B cell (primary cell): Measurements from ENCODE around the gene MARK4. TPM values are rescaled to one million over a fixed set of nuclear protein-coding genes. Genes with fewer than 3 reads are reported as not detected.

Source experiments
- ATAC-seq: fragments of 200-7000 bp; cut with Tn5 transposase; one replicate; pipeline ENCODE4 v1.10.0; 2021; ENCODE audit warnings: low read depth, mild to moderate bottlenecking, moderate number of reproducible peaks, moderate library complexity
- CTCF ChIA-PET: fragments of 350-600 bp; sonication (Branson Sonifier 250); formaldehyde crosslinking; loops from one replicate; lab custom pipeline; 2021; ENCODE audit warnings: antibody characterized with exemption, inconsistent platforms; lab: Charles Lee
- POLR2A ChIA-PET: fragments of 350-600 bp; sonication (Branson Sonifier 250); formaldehyde crosslinking; loops from one replicate; lab custom pipeline; 2021; ENCODE audit warnings: antibody characterized with exemption; lab: Charles Lee
- DNase-seq: peaks from one replicate; pipeline ENCODE4 v3.0.0; 2013
- H2AFZ ChIP-seq: 2 replicates; pipeline ENCODE4 v1.6.1; 2012; ENCODE audit warnings: mild to moderate bottlenecking, low read depth, low read length; ENCODE audit not compliant: insufficient read depth, poor library complexity, severe bottlenecking
- H3K27ac ChIP-seq, 2 donors: 1 replicate in 1 of 2; 2 replicates in 1 of 2; pipeline ENCODE4 v1.5.1; 2012 to 2013; ENCODE audit warnings: low read length in 2 of 2, mild to moderate bottlenecking in 2 of 2, moderate library complexity in 1 of 2
- H3K27me3 ChIP-seq, 4 experiments: fragments of 200-600 bp in 1 of 4; sonication (generic) in 1 of 4; replicated peaks in 1 of 4; 1 replicate in 2 of 4; 2 replicates in 2 of 4; pipeline versions ENCODE4 v1.6.1 to v1.7.0; 2013 to 2016; ENCODE audit warnings: low read length in 3 of 4, mild to moderate bottlenecking in 2 of 4, mixed read lengths in 1 of 4, moderate library complexity in 1 of 4; ENCODE audit not compliant: insufficient read depth in 4 of 4, control insufficient read depth in 3 of 4; ENCODE audit errors: control extremely low read depth in 1 of 4
- H3K36me3 ChIP-seq, 2 experiments: replicated peaks in 1 of 2; 1 replicate in 1 of 2; 2 replicates in 1 of 2; pipeline versions ENCODE4 v1.6.1 to v1.7.1; 2013; ENCODE audit warnings: low read length in 1 of 2; ENCODE audit not compliant: insufficient read depth in 2 of 2, control insufficient read depth in 1 of 2; ENCODE audit errors: control extremely low read depth in 1 of 2, extremely low read depth in 1 of 2
- H3K4me1 ChIP-seq, 2 donors: fragments of 200-600 bp in 1 of 2; sonication (generic) in 1 of 2; 1 replicate in 1 of 2; 2 replicates in 1 of 2; pipeline versions ENCODE4 v1.5.1 to v1.6.1; 2013 to 2017; ENCODE audit warnings: low read length in 2 of 2; ENCODE audit not compliant: control insufficient read depth in 2 of 2, insufficient read depth in 2 of 2
- H3K4me2 ChIP-seq: replicated peaks from 2 replicates; pipeline ENCODE3; 2012; ENCODE audit warnings: mild to moderate bottlenecking, low read depth, low read length; ENCODE audit not compliant: poor library complexity, severe bottlenecking
- H3K4me3 ChIP-seq, 5 experiments: fragments of 200-600 bp in 1 of 5; sonication (generic) in 1 of 5; 1 replicate in 3 of 5; 2 replicates in 2 of 5; pipeline versions ENCODE4 v1.5.1 to v1.7.0; 2011 to 2016; ENCODE audit warnings: low read length in 4 of 5, mild to moderate bottlenecking in 4 of 5, low read depth in 2 of 5, control low read depth in 1 of 5, moderate library complexity in 1 of 5; ENCODE audit not compliant: insufficient read depth in 1 of 5; ENCODE audit errors: control extremely low read depth in 1 of 5, extremely low read depth in 1 of 5
- H3K79me2 ChIP-seq: fragments of 200-600 bp; sonication (generic); one replicate; pipeline ENCODE4 v1.6.0; 2016; ENCODE audit warnings: low read length; ENCODE audit not compliant: control insufficient read depth, insufficient read depth
- H3K9ac ChIP-seq: fragments of 200-600 bp; sonication (generic); 2 replicates; pipeline ENCODE4 v1.6.1; 2017; ENCODE audit warnings: mild to moderate bottlenecking, low read length, moderate library complexity
- H3K9me3 ChIP-seq, 3 donors: one replicate each; pipeline versions ENCODE4 v1.6.1 to v1.7.1; 2013; ENCODE audit warnings: low read length in 2 of 3; ENCODE audit not compliant: control insufficient read depth in 2 of 3, insufficient read depth in 1 of 3; ENCODE audit errors: control extremely low read depth in 1 of 3
- H4K20me1 ChIP-seq: 2 replicates; pipeline ENCODE4 v1.6.0; 2012; ENCODE audit warnings: mild to moderate bottlenecking, low read length; ENCODE audit not compliant: insufficient read depth, control insufficient read depth, poor library complexity, severe bottlenecking
- H3K27ac Mint-ChIP-seq: one replicate; pipeline ENCODE4 v1.8.0; 2021; ENCODE audit warnings: mixed read lengths
- H3K27me3 Mint-ChIP-seq: one replicate; pipeline ENCODE4 v1.8.0; 2021; ENCODE audit warnings: mixed read lengths
- H3K4me1 Mint-ChIP-seq: one replicate; pipeline ENCODE4 v1.8.0; 2021; ENCODE audit warnings: mixed read lengths
- H3K4me3 Mint-ChIP-seq: one replicate; pipeline ENCODE4 v1.8.0; 2021; ENCODE audit warnings: mixed read lengths
- H3K9me3 Mint-ChIP-seq: one replicate; pipeline ENCODE4 v1.8.0; 2022; ENCODE audit warnings: mixed read lengths; ENCODE audit not compliant: insufficient read depth
- EZH2 ChIP-seq: IDR thresholded peaks from 2 replicates; pipeline ENCODE4 v1.6.1; 2012; ENCODE audit warnings: borderline replicate concordance, low read depth, mild to moderate bottlenecking, moderate library complexity, low read length; ENCODE audit not compliant: insufficient read depth, poor library complexity, severe bottlenecking
- WGBS: methylation state at CpG from one replicate; pipeline ENCODE4 v1.1.5; 2013; ENCODE audit warnings: missing lambda C conversion rate; ENCODE audit not compliant: insufficient coverage; 5-methylcytosine and 5-hydroxymethylcytosine counted together
- intact Hi-C: fragments of 100-400 bp; cut with micrococcal nuclease; formaldehyde crosslinking; loops from one replicate; pipeline ENCODE4 v1.10.0; 2022
- polyA plus RNA-seq: library from polyadenylated mRNA; depleted of rRNA; stranded (reverse); fragments of >200 nt; gene quantifications from 2 replicates; pipeline ENCODE4 v1.2.3, GENCODE V29; 2012
- total RNA-seq, 2 donors: library from RNA; stranded (reverse); fragments of 120-200 nt in 1 of 2; gene quantifications; 1 replicate in 1 of 2; 2 replicates in 1 of 2; pipeline versions ENCODE4 v1.2.3 to v1.2.4, GENCODE V29; 2013 to 2022
- TF ChIP-seq, protein P1 (sequence below): fragments of 200-600 bp; IDR thresholded peaks from one replicate; pipeline ENCODE4 v1.8.0; 2022; ENCODE audit warnings: antibody characterized with exemption, mild to moderate bottlenecking

MARK4 gene
- total and polyA plus RNA-seq, 2 donors (not counting 1 experiment from before 2014, with no cell fraction given): 13.5 to 36.2 TPM

DNA sequence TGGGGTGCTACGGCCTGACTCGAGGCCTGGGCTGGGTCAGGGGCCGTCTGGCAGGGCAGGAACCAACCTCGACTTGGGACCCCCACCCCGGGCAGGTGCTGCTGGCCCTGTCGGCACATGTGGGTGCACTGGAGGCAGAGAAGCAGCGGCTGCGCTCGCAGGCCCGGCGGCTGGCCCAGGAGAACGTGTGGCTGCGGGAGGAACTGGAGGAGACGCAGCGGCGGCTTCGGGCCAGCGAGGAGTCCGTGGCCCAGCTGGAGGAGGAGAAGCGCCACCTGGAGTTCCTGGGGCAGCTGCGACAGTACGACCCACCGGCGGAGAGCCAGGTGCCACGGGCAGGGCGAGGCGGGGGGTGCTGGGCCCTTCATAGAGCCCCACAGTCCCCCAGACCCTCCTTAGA, 95.4 kb downstream of the MARK4 start:
- peaks cover 18% of the 10 kb centered on the region for H3K27me3 Mint-ChIP-seq
- TF ChIP-seq, protein P1, sequence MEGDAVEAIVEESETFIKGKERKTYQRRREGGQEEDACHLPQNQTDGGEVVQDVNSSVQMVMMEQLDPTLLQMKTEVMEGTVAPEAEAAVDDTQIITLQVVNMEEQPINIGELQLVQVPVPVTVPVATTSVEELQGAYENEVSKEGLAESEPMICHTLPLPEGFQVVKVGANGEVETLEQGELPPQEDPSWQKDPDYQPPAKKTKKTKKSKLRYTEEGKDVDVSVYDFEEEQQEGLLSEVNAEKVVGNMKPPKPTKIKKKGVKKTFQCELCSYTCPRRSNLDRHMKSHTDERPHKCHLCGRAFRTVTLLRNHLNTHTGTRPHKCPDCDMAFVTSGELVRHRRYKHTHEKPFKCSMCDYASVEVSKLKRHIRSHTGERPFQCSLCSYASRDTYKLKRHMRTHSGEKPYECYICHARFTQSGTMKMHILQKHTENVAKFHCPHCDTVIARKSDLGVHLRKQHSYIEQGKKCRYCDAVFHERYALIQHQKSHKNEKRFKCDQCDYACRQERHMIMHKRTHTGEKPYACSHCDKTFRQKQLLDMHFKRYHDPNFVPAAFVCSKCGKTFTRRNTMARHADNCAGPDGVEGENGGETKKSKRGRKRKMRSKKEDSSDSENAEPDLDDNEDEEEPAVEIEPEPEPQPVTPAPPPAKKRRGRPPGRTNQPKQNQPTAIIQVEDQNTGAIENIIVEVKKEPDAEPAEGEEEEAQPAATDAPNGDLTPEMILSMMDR: no peak
- no peak for TF ChIP-seq EZH2
- Histone ChIP-seq H3K79me2 (no peaks in the 10 kb centered on the region), H3K4me1 (no peaks in the 10 kb centered on the region), H2AFZ (no peak overlapping the region), H4K20me1 (no peaks in the 10 kb centered on the region), H3K27me3 (peaks cover 0 to 26% (median 0%) of the 10 kb centered on the region in 4 experiments), H3K4me3 (no peak overlapping the region), H3K4me2 (no peak overlapping the region), H3K36me3 (no peaks in the 10 kb centered on the region), H3K9ac (no peak overlapping the region), H3K9me3 (no peaks in the 10 kb centered on the region), H3K27ac (no peak overlapping the region)
- no peaks in the 10 kb centered on the region for H3K9me3 Mint-ChIP-seq
- 36% methylated on average over 27 of the region's 27 CpGs for WGBS
- no peaks in the 10 kb centered on the region for H3K4me1 Mint-ChIP-seq
- H3K4me3 Mint-ChIP-seq: no peak overlapping the region
- intact Hi-C loops: no loop called here
- POLR2A ChIA-PET: no interaction called here
- no peak for DNase-seq
- ATAC-seq: no peak
- CTCF ChIA-PET: no interaction called here
- H3K27ac Mint-ChIP-seq: no peak overlapping the region

GRCh38 chr19:45347570-45348366, 96.7 kb downstream of the MARK4 start:
- no peak overlapping the region for H3K9ac ChIP-seq
- Mint-ChIP-seq H3K4me3 (no peak overlapping the region), H3K4me1 (no peaks in the 10 kb centered on the region), H3K27ac (no peak overlapping the region), H3K9me3 (no peaks in the 10 kb centered on the region), H3K27me3 (peaks cover 18% of the 10 kb centered on the region)
- H2AFZ ChIP-seq: no peak overlapping the region
- no peaks in the 10 kb centered on the region for H3K79me2 ChIP-seq
- no peak overlapping the region for H3K4me2 ChIP-seq
- H3K27ac ChIP-seq: no peak overlapping the region
- ChIA-PET CTCF (no interaction called here), POLR2A (no interaction called here)
- no peak overlapping the region for H3K4me3 ChIP-seq
- H3K4me1 ChIP-seq: no peaks in the 10 kb centered on the region
- no peaks in the 10 kb centered on the region for H4K20me1 ChIP-seq
- ATAC-seq (no peak), DNase-seq (no peak)
- intact Hi-C loops: no loop called here
- peaks cover 0 to 17% (median 0%) of the 10 kb centered on the region in 4 experiments for H3K27me3 ChIP-seq
- no peaks in the 10 kb centered on the region for H3K36me3 ChIP-seq
- no peaks in the 10 kb centered on the region for H3K9me3 ChIP-seq
- TF ChIP-seq EZH2: no peak
- TF ChIP-seq, protein P1: no peak
- 82% methylated on average over 24 of the region's 25 CpGs for WGBS
